H9 (cell line): ENCODE results near the gene IL5RA. TPM values are rescaled to one million over a fixed set of nuclear protein-coding genes. Genes with fewer than 3 reads are reported as not detected.

ENCODE experiments used
- DNase-seq: peaks from one replicate; pipeline ENCODE4 v3.0.0-alpha.2; 2017
- H2AFZ ChIP-seq: one replicate; pipeline ENCODE4 v1.6.1; 2013; ENCODE audit warnings: mild to moderate bottlenecking, low read length, control low read depth, moderate library complexity
- H2AK5ac ChIP-seq: 2 replicates; pipeline ENCODE4 v1.6.1; 2013; ENCODE audit warnings: low read length, control low read depth, mixed read lengths; ENCODE audit not compliant: insufficient read length
- H2BK120ac ChIP-seq: one replicate; pipeline ENCODE4 v1.6.1; 2013; ENCODE audit warnings: low read depth, mild to moderate bottlenecking, low read length, control low read depth, inconsistent platforms; ENCODE audit not compliant: poor library complexity, severe bottlenecking
- H2BK12ac ChIP-seq: 2 replicates; pipeline ENCODE4 v1.6.1; 2013; ENCODE audit warnings: low read length, control low read depth, mixed read lengths, low read depth; ENCODE audit not compliant: insufficient read length
- H2BK15ac ChIP-seq: 2 replicates; pipeline ENCODE4 v1.6.1; 2013; ENCODE audit warnings: low read depth, low read length, control low read depth
- H2BK20ac ChIP-seq: one replicate; pipeline ENCODE4 v1.6.1; 2013; ENCODE audit warnings: low read depth, mild to moderate bottlenecking, low read length, control low read depth, inconsistent platforms; ENCODE audit not compliant: poor library complexity, severe bottlenecking
- H2BK5ac ChIP-seq: 2 replicates; pipeline ENCODE4 v1.6.1; 2013; ENCODE audit warnings: low read length, control low read depth, mixed read lengths; ENCODE audit not compliant: insufficient read length
- H3K14ac ChIP-seq: 2 replicates; pipeline ENCODE4 v1.6.1; 2013; ENCODE audit warnings: low read length, control low read depth; ENCODE audit not compliant: insufficient read depth
- H3K18ac ChIP-seq: 2 replicates; pipeline ENCODE4 v1.6.1; 2013; ENCODE audit warnings: low read depth, mild to moderate bottlenecking, mixed read lengths, low read length, control low read depth; ENCODE audit not compliant: insufficient read length
- H3K23ac ChIP-seq: 2 replicates; pipeline ENCODE4 v1.6.1; 2013; ENCODE audit warnings: low read length, control low read depth, mixed read lengths, low read depth; ENCODE audit not compliant: insufficient read length
- H3K23me2 ChIP-seq: 2 replicates; pipeline ENCODE4 v1.6.1; 2013; ENCODE audit warnings: low read depth, mild to moderate bottlenecking, mixed read lengths, low read length, control low read depth; ENCODE audit not compliant: insufficient read length, poor library complexity, severe bottlenecking
- H3K27ac ChIP-seq: 2 replicates; pipeline ENCODE4 v1.5.1; 2013; ENCODE audit warnings: low read length, control low read depth, mixed read lengths, low read depth; ENCODE audit not compliant: insufficient read length
- H3K27me3 ChIP-seq: 2 replicates; pipeline ENCODE4 v1.6.1; 2013; ENCODE audit warnings: low read length, control low read depth, inconsistent platforms; ENCODE audit not compliant: insufficient read depth
- H3K4ac ChIP-seq: 2 replicates; pipeline ENCODE4 v1.6.1; 2013; ENCODE audit warnings: low read depth, mild to moderate bottlenecking, control low read depth, inconsistent platforms, low read length, moderate library complexity
- H3K4me1 ChIP-seq: 2 replicates; pipeline ENCODE4 v1.6.1; 2013; ENCODE audit warnings: low read length, control low read depth, inconsistent platforms; ENCODE audit not compliant: insufficient read depth
- H3K4me2 ChIP-seq: 2 replicates; pipeline ENCODE4 v1.6.1; 2013; ENCODE audit warnings: low read length, control low read depth, mixed read lengths; ENCODE audit not compliant: insufficient read length, insufficient read depth
- H3K56ac ChIP-seq: 2 replicates; pipeline ENCODE4 v1.6.1; 2013; ENCODE audit warnings: low read depth, mild to moderate bottlenecking, mixed read lengths, low read length, control low read depth; ENCODE audit not compliant: insufficient read length
- H3K79me1 ChIP-seq: 2 replicates; pipeline ENCODE4 v1.6.1; 2013; ENCODE audit warnings: low read depth, mild to moderate bottlenecking, moderate library complexity, low read length, control low read depth, inconsistent platforms; ENCODE audit not compliant: insufficient read depth, poor library complexity, severe bottlenecking
- H3K79me2 ChIP-seq: 2 replicates; pipeline ENCODE4 v1.6.1; 2013; ENCODE audit warnings: low read length, control low read depth, inconsistent platforms; ENCODE audit not compliant: insufficient read depth
- H3K9ac ChIP-seq: 2 replicates; pipeline ENCODE4 v1.6.1; 2013; ENCODE audit warnings: low read length, control low read depth, mixed read lengths; ENCODE audit not compliant: insufficient read length; ENCODE audit errors: extremely low read depth
- H3K9me3 ChIP-seq: one replicate; pipeline ENCODE4 v1.6.1; 2013; ENCODE audit warnings: low read depth, low read length, inconsistent platforms; ENCODE audit not compliant: control insufficient read depth
- H3T11ph ChIP-seq: one replicate; pipeline ENCODE4 v1.6.1; 2013; ENCODE audit warnings: mild to moderate bottlenecking, low read length, control low read depth, inconsistent platforms
- H4K20me1 ChIP-seq: one replicate; pipeline ENCODE4 v1.6.1; 2013; ENCODE audit not compliant: control insufficient read depth, insufficient read length, insufficient read depth
- H4K5ac ChIP-seq: 2 replicates; pipeline ENCODE4 v1.6.1; 2013; ENCODE audit warnings: low read depth, mild to moderate bottlenecking, mixed read lengths, low read length, control low read depth; ENCODE audit not compliant: insufficient read length
- H4K8ac ChIP-seq: replicated peaks from 2 replicates; pipeline ENCODE4 v1.6.1; 2013; ENCODE audit warnings: low read length, control low read depth, mixed read lengths, low read depth; ENCODE audit not compliant: insufficient read length
- H4K91ac ChIP-seq: 2 replicates; pipeline ENCODE4 v1.6.1; 2013; ENCODE audit warnings: low read depth, mild to moderate bottlenecking, moderate library complexity, mixed read lengths, low read length, control low read depth; ENCODE audit not compliant: insufficient read length
- H3K27ac Mint-ChIP-seq, 3 experiments: 2 replicates in 2 of 3; 3 replicates in 1 of 3; pipeline ENCODE4 v1.8.0; 2020 to 2021; ENCODE audit warnings: mixed read lengths in 3 of 3, mild to moderate bottlenecking in 1 of 3, moderate library complexity in 1 of 3
- H3K27me3 Mint-ChIP-seq: 2 replicates; pipeline ENCODE4 v1.8.0; 2021; ENCODE audit warnings: low read depth, mild to moderate bottlenecking, moderate library complexity, mixed read lengths
- H3K36me3 Mint-ChIP-seq, 3 experiments: 2 replicates in 2 of 3; 3 replicates in 1 of 3; pipeline ENCODE4 v1.8.0; 2020 to 2021; ENCODE audit warnings: low read depth in 3 of 3, mixed read lengths in 3 of 3; ENCODE audit not compliant: insufficient read depth in 1 of 3
- H3K4me1 Mint-ChIP-seq, 2 experiments: 2 replicates each; pipeline ENCODE4 v1.8.0; 2020; ENCODE audit warnings: mixed read lengths in 2 of 2
- H3K4me3 Mint-ChIP-seq, 2 experiments: 2 replicates in 1 of 2; 3 replicates in 1 of 2; pipeline ENCODE4 v1.8.0; 2020 to 2021; ENCODE audit warnings: mild to moderate bottlenecking in 2 of 2, mixed read lengths in 2 of 2, moderate library complexity in 1 of 2
- H3K9me3 Mint-ChIP-seq, 2 experiments: 2 replicates in 1 of 2; 3 replicates in 1 of 2; pipeline ENCODE4 v1.8.0; 2020; ENCODE audit warnings: mild to moderate bottlenecking in 2 of 2, mixed read lengths in 2 of 2, moderate library complexity in 1 of 2
- WGBS: extraction: QIAGEN DNeasy Blood & Tissue Kit; methylation state at CpG from one replicate; pipeline ENCODE4 v1.1.7; 2013; ENCODE audit warnings: missing lambda C conversion rate, low lambda C conversion rate, mixed read lengths; ENCODE audit not compliant: insufficient read length; ENCODE audit errors: extremely low coverage; 5-methylcytosine and 5-hydroxymethylcytosine counted together
- total RNA-seq: library from RNA; stranded (reverse); gene quantifications from 2 replicates; pipeline ENCODE4 v1.2.1, GENCODE V29; 2021
- TF ChIP-seq, protein P1 (sequence below): fragments of 200-600 bp; sonication (generic); conservative IDR thresholded peaks from 3 replicates; pipeline ENCODE4 v1.8.0; 2021; ENCODE audit warnings: antibody characterized with exemption, mild to moderate bottlenecking

Gene IL5RA
- total RNA-seq, 1 experiment from 2014 or later = not detected

DNA sequence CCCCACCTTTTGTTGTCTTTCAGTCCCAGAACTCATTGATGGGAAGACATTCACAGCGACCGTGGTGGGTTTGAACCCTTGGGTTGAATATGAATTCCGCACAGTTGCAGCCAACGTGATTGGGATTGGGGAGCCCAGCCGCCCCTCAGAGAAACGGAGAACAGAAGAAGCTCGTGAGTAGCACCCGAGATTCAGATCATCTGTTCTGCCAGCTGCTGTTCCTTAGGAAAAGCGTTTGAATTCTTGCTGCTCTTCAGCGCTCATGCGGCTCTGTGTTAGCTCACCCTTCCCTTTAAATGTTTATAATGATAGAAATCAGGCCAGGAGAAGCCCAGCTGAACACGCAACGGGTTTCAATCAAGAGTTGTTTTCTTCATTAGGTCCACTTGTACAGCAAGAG, 73.0 kb downstream of the IL5RA start:
- no peaks in the 10 kb centered on the region for H3K9me3 Mint-ChIP-seq
- Histone ChIP-seq H2BK15ac (no peak overlapping the region), H3K23me2 (no peaks in the 10 kb centered on the region), H2BK5ac (no peak overlapping the region), H4K5ac (no peak overlapping the region), H3K4me2 (no peak overlapping the region), H3K9me3 (no peaks in the 10 kb centered on the region), H3K79me2 (no peaks in the 10 kb centered on the region), H3K4ac (no peak overlapping the region), H4K8ac (no peak overlapping the region), H3K27me3 (no peaks in the 10 kb centered on the region), H2BK20ac (no peak overlapping the region), H3K18ac (no peak overlapping the region), H3K23ac (no peak overlapping the region), H3K4me1 (no peaks in the 10 kb centered on the region; the same call in 1 of the 2 replicates), H3K27ac (no peak overlapping the region), H3K14ac (no peak overlapping the region), H2AFZ (no peak overlapping the region), H3K9ac (no peak overlapping the region), H3K56ac (no peak overlapping the region), H2BK120ac (no peak overlapping the region), H2BK12ac (no peak overlapping the region), H4K91ac (no peak overlapping the region), H3T11ph (no peak overlapping the region), H3K79me1 (no peaks in the 10 kb centered on the region), H2AK5ac (no peak overlapping the region), H4K20me1 (no peaks in the 10 kb centered on the region)
- no CpG with 5 or more reads among the region's 13 CpGs for WGBS
- peaks cover 8 to 19% of the 10 kb centered on the region in 2 experiments for H3K4me1 Mint-ChIP-seq
- DNase-seq = no peak
- TF ChIP-seq, protein P1, sequence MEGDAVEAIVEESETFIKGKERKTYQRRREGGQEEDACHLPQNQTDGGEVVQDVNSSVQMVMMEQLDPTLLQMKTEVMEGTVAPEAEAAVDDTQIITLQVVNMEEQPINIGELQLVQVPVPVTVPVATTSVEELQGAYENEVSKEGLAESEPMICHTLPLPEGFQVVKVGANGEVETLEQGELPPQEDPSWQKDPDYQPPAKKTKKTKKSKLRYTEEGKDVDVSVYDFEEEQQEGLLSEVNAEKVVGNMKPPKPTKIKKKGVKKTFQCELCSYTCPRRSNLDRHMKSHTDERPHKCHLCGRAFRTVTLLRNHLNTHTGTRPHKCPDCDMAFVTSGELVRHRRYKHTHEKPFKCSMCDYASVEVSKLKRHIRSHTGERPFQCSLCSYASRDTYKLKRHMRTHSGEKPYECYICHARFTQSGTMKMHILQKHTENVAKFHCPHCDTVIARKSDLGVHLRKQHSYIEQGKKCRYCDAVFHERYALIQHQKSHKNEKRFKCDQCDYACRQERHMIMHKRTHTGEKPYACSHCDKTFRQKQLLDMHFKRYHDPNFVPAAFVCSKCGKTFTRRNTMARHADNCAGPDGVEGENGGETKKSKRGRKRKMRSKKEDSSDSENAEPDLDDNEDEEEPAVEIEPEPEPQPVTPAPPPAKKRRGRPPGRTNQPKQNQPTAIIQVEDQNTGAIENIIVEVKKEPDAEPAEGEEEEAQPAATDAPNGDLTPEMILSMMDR = no peak
- no peak overlapping the region for H3K27ac Mint-ChIP-seq
- no peak overlapping the region for H3K4me3 Mint-ChIP-seq
- H3K27me3 Mint-ChIP-seq = peaks cover 4% of the 10 kb centered on the region; the same call in 1 of the 2 replicates
- H3K36me3 Mint-ChIP-seq = no peaks in the 10 kb centered on the region
